Measurements from ENCODE around the gene EPS15. TPM values are rescaled to one million over a fixed set of nuclear protein-coding genes. Genes with fewer than 3 reads are reported as not detected.

The EPS15 gene
- total RNA-seq, 1 donor, result 82.2 TPM

DNA sequence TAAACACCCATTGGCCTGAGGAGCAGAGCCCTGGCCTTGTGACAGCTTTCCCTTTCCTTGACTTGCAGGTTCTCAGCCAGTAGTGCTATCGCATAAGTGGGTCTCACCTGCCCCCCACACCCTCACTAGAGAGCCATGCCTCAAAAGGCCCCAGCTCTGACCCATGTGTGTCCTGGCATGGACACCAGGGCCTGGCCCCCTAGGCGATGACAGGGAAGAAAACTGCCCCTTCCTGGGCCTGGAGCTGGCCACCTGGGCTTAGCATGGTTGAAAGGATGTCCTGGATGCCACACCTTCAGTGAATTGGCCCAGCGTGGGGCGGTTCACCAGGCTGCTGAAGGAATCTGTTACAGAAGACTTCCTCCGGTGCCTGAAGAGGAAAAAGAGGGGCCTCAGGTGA lies 207.2 kb downstream of the EPS15 start:
- TF ChIP-seq, protein P1, sequence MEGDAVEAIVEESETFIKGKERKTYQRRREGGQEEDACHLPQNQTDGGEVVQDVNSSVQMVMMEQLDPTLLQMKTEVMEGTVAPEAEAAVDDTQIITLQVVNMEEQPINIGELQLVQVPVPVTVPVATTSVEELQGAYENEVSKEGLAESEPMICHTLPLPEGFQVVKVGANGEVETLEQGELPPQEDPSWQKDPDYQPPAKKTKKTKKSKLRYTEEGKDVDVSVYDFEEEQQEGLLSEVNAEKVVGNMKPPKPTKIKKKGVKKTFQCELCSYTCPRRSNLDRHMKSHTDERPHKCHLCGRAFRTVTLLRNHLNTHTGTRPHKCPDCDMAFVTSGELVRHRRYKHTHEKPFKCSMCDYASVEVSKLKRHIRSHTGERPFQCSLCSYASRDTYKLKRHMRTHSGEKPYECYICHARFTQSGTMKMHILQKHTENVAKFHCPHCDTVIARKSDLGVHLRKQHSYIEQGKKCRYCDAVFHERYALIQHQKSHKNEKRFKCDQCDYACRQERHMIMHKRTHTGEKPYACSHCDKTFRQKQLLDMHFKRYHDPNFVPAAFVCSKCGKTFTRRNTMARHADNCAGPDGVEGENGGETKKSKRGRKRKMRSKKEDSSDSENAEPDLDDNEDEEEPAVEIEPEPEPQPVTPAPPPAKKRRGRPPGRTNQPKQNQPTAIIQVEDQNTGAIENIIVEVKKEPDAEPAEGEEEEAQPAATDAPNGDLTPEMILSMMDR (IDR thresholded peaks at IDR 0.05; ENCODE audit: extremely low read depth, low read depth, low read length), result no peak
- no peaks in the 10 kb centered on the region for H4K20me1 ChIP-seq (ENCODE audit: insufficient read depth, low read length)
- H3K27ac ChIP-seq (ENCODE audit: low read depth, low read length), result no peak overlapping the region
- DNase-seq (ENCODE audit: insufficient read length, low spot score, missing footprints), result no peak
- no peak overlapping the region for H3K4me2 ChIP-seq (ENCODE audit: insufficient read depth, low read length)
- no peak overlapping the region for H3K4me3 ChIP-seq (ENCODE audit: insufficient read depth, low read length)
- no peaks in the 10 kb centered on the region for H3K27me3 ChIP-seq (ENCODE audit: insufficient read depth, low read length)
- H3K36me3 ChIP-seq (ENCODE audit: insufficient read depth, low read length), result no peaks in the 10 kb centered on the region
- H3K9me3 ChIP-seq (ENCODE audit: low read depth, low read length), result no peaks in the 10 kb centered on the region
- H2AFZ ChIP-seq (ENCODE audit: low read length), result no peak overlapping the region
- peaks cover 14% of the 10 kb centered on the region for H3K4me1 ChIP-seq (ENCODE audit: insufficient read depth, low read length)
- no peaks in the 10 kb centered on the region for H3K79me2 ChIP-seq (ENCODE audit: insufficient read depth, low read length)

DNA sequence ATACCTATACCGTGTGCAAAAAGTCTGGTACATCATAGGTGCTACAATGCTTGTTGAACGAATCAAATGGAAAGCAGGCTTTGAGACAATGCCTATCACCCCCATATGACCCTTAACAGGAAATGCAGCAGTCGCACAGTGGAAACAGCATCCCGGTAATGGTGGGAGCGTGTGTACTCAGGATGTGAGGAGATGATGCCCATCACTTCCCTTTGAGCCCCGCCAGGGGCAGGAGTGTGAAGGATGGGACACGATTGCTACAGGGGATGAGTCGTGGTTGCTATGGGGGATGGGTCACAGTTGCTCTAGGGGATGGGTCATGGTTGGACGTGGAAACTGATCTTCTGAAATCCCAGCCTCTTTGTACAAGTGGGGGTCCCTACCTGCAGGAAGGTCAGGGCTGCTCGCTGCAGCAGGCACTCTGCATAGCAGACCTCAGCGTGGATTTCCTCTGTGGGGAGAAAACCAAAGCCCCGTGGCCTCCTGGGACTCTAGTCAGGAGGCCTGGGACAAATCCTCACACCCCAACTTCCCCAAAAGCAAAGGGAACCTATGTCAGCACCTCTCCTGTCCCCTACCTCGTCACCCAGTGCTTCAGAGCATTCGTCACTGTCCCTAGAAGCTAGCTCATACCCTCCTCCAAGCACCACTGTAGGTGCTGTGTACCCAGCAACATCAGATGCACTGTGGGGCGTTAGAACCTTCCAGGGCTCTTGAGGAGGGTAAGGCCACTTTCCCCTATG lies 208.0 kb downstream of the EPS15 start:
- no peak overlapping the region for H3K4me3 ChIP-seq (ENCODE audit: insufficient read depth, low read length)
- peaks cover 14% of the 10 kb centered on the region for H3K4me1 ChIP-seq (ENCODE audit: insufficient read depth, low read length)
- H3K9me3 ChIP-seq (ENCODE audit: low read depth, low read length), result no peaks in the 10 kb centered on the region
- no peak for DNase-seq (ENCODE audit: insufficient read length, low spot score, missing footprints)
- H3K27me3 ChIP-seq (ENCODE audit: insufficient read depth, low read length), result no peaks in the 10 kb centered on the region
- no peaks in the 10 kb centered on the region for H4K20me1 ChIP-seq (ENCODE audit: insufficient read depth, low read length)
- no peak overlapping the region for H2AFZ ChIP-seq (ENCODE audit: low read length)
- H3K27ac ChIP-seq (ENCODE audit: low read depth, low read length), result no peak overlapping the region
- no peaks in the 10 kb centered on the region for H3K36me3 ChIP-seq (ENCODE audit: insufficient read depth, low read length)
- H3K4me2 ChIP-seq (ENCODE audit: insufficient read depth, low read length), result no peak overlapping the region
- H3K79me2 ChIP-seq (ENCODE audit: insufficient read depth, low read length), result no peaks in the 10 kb centered on the region
- TF ChIP-seq, protein P1 (IDR thresholded peaks at IDR 0.05; ENCODE audit: extremely low read depth, low read depth, low read length), result no peak

DNA sequence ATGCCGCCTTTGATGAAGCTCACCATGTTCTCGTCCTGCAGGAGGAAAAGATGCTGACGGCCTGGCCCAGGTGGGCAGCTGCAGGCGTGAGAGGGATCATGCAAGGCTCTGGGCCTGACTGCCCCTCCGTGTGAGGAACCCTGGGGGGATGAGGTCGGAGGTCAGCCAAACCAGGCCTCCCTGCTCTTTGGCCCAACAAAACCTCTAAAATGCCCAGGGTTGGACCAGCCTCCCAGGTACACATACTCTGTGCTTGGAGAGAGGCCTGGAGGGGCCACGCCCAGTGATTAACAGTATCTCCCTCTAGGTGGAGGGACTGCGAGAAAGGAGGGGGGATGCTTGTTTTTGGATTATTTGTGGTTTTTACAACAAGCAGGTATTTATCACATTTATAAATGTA lies 209.8 kb downstream of the EPS15 start:
- Histone ChIP-seq H3K4me1 (ENCODE audit: insufficient read depth, low read length) (peaks cover 9% of the 10 kb centered on the region), H3K4me3 (ENCODE audit: insufficient read depth, low read length) (no peak overlapping the region), H3K9me3 (ENCODE audit: low read depth, low read length) (no peaks in the 10 kb centered on the region), H2AFZ (ENCODE audit: low read length) (no peak overlapping the region), H3K79me2 (ENCODE audit: insufficient read depth, low read length) (no peaks in the 10 kb centered on the region), H3K4me2 (ENCODE audit: insufficient read depth, low read length) (no peak overlapping the region), H3K36me3 (ENCODE audit: insufficient read depth, low read length) (no peaks in the 10 kb centered on the region), H3K27ac (ENCODE audit: low read depth, low read length) (no peak overlapping the region), H3K27me3 (ENCODE audit: insufficient read depth, low read length) (no peaks in the 10 kb centered on the region), H4K20me1 (ENCODE audit: insufficient read depth, low read length) (no peaks in the 10 kb centered on the region)
- no peak for DNase-seq (ENCODE audit: insufficient read length, low spot score, missing footprints)
- TF ChIP-seq, protein P1 (IDR thresholded peaks at IDR 0.05; ENCODE audit: extremely low read depth, low read depth, low read length), result no peak

DNA sequence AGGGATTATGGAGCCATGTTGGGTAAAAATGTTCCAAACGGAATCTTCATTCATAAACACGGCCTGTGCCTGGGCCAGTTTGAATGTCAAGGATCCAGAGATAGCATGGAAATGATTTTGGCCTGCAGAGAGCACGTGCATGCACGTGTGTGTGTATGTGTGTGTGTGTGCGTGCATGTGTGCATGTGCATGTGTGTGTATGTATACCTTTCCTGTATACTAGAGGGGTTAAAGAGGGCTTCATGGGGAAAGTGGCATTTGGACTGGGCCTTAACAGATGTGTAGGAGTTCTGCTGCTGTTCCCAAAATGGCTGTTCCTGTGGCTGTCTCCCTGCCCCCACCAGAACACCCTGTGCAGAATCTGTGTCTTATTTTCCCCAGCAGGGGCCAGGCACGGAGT lies 210.4 kb downstream of the EPS15 start:
- Histone ChIP-seq H2AFZ (ENCODE audit: low read length) (no peak overlapping the region), H3K27ac (ENCODE audit: low read depth, low read length) (no peak overlapping the region), H3K9me3 (ENCODE audit: low read depth, low read length) (no peaks in the 10 kb centered on the region), H3K79me2 (ENCODE audit: insufficient read depth, low read length) (no peaks in the 10 kb centered on the region), H3K4me2 (ENCODE audit: insufficient read depth, low read length) (no peak overlapping the region), H3K4me1 (ENCODE audit: insufficient read depth, low read length) (peaks cover 2% of the 10 kb centered on the region), H3K36me3 (ENCODE audit: insufficient read depth, low read length) (no peaks in the 10 kb centered on the region), H3K4me3 (ENCODE audit: insufficient read depth, low read length) (no peak overlapping the region), H4K20me1 (ENCODE audit: insufficient read depth, low read length) (no peaks in the 10 kb centered on the region), H3K27me3 (ENCODE audit: insufficient read depth, low read length) (no peaks in the 10 kb centered on the region)
- TF ChIP-seq, protein P1 (IDR thresholded peaks at IDR 0.05; ENCODE audit: extremely low read depth, low read depth, low read length), result no peak
- no peak for DNase-seq (ENCODE audit: insufficient read length, low spot score, missing footprints)
